ENCODE data around the gene AOPEP.
"Not testable (repeated sequence)": the region's sequence is repeated elsewhere in the genome, so short reads cannot be mapped to it uniquely, and the experiment has no call there.

The AOPEP gene

DNA sequence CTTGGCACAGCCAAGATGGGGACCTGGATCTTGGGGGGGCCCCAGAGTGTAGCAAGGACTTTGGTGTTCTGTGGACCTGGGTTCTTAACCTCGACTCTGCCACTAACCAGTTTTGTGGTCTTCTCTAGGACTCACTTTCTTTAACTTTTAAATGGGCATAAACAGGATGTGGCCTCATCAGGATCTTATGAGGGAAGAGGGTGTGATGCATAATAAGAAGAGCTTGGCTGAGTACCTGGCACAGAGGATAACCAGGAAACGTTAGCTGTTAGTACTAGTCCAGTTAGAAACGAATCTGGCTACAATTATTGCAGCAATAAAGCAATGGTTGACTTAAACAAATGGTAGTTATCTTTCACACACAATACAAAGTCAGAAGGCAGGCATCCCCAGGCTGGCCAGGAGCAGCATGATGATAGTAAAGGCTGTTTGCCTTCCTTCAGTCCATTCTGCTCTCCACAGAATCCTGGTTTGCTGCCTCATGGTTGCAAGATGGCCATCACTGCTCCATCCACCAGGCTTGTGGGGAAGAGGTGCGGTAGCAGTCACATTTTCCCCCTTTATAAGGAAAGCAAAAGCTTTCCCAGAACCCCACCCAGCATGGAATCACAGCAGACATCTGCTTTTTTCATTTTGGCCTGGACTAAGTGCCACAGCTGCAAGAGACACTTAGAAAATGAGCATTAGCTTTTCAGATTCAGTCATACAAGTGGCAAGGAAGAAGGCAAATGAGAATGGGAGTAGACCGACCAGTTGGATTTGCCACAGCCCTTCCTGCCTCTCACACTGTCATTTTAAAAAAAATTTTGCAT lies 225.0 kb downstream of the AOPEP start:
- DNase-seq (ENCODE audit: low read depth in 2 of 2, low spot score in 1 of 2) = no peak

DNA sequence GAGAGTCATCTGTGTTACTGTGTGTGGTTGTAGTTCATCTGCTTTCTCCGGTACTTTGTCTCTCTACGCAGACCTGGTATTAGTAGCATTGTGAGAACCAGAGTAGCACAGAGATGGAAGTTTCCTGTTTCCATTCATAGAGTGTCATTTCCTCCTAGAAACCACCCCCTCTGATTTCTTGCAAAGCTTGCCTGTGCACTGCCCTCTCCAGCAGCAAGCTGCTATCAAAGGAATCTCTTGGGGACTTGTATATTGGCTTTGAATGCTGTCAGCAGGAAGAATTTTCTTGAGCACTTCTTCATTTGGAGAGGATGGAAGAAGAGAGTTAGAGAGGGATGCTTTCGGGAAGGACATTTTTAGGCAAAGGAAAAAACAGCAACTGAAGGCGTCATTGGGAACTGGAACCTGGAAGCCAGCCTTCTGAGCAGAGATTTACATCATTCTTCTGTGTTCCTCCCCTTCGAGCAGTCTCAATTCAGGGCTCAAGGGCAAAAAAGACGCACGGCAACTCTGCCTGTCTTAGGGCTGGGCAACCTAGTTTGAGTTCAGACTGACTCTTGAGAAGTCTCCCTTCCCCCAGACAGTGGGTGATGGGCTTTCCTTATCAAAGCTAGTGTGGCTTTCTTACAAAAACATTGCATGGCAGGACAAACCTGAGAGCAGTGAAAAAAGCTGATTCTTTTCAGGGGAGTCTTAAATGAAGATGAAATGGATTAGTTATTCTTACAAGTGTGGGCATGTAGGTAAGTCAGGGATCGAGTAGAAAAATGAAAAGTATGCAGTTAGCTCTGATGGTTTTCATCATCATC lies 226.3 kb downstream of the AOPEP start:
- DNase-seq (ENCODE audit: low read depth in 2 of 2, low spot score in 1 of 2) = no peak

DNA sequence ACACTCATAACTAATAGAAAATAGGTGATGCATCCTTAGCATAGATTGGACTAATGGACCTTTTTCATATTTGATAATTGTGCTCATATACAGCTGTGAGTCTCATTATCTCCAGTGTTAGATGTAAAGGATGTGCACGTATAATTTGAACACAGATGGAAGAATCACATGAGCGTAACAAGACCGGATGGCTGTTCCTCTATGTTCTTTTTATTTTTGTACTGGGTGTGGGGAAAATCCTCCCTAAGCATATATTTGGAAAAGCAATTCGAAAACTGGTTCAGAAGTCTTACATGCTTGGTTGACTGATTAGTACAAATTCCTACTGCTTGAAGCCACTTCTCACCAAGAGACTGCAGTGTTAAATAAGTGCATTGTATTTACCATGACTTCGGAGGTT lies 230.2 kb downstream of the AOPEP start:
- no peak for DNase-seq (ENCODE audit: low read depth in 2 of 2, low spot score in 1 of 2)

DNA sequence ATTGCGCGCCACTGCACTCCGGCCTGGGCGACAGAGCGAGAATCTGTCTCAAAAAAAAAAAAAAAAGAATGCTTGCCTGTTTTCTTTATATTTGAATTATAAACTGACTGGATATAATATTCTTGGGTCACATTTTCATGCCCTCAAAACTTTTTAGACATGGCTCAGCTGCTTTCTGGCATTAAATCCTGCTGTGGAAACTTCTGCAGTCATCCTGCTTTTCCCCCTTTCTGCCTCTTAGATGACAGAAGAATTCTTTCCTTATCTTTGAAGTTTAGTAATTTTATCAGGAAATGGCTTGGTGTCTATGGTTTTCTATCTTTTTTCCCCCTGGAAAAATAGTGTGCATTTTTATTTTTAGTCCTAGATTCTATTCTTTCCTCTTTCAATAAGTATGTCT lies 234.5 kb downstream of the AOPEP start:
- no peak for DNase-seq (ENCODE audit: low read depth in 2 of 2, low spot score in 1 of 2)

GRCh38 chr9:94961870-94962269 lies 235.4 kb downstream of the AOPEP start:
- no peak for DNase-seq (ENCODE audit: low read depth in 2 of 2, low spot score in 1 of 2)

GRCh38 chr9:94965631-94966030 lies 239.1 kb downstream of the AOPEP start:
- DNase-seq (ENCODE audit: low read depth in 2 of 2, low spot score in 1 of 2) = not testable (repeated sequence)

DNA sequence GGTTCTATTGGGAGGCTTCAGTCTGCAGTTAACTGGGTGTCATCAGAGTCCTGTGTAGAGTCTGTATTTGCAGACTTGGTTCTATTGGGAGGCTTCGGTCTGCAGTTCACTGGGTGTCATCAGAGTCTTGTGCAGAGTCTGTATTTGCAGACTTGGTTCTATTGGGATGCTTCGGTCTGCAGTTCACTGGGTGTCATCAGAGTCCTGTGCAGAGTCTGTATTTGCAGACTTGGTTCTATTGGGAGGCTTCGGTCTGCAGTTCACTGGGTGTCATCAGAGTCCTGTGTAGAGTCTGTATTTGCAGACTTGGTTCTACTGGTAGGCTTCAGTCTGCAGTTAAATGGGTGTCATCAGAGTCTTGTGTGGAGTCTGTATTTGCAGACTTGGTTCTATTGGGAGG lies 239.5 kb downstream of the AOPEP start:
- not testable (repeated sequence) for DNase-seq (ENCODE audit: low read depth in 2 of 2, low spot score in 1 of 2)

GRCh38 chr9:94967482-94967881 lies 241.0 kb downstream of the AOPEP start:
- no peak for DNase-seq (ENCODE audit: low read depth in 2 of 2, low spot score in 1 of 2)

DNA sequence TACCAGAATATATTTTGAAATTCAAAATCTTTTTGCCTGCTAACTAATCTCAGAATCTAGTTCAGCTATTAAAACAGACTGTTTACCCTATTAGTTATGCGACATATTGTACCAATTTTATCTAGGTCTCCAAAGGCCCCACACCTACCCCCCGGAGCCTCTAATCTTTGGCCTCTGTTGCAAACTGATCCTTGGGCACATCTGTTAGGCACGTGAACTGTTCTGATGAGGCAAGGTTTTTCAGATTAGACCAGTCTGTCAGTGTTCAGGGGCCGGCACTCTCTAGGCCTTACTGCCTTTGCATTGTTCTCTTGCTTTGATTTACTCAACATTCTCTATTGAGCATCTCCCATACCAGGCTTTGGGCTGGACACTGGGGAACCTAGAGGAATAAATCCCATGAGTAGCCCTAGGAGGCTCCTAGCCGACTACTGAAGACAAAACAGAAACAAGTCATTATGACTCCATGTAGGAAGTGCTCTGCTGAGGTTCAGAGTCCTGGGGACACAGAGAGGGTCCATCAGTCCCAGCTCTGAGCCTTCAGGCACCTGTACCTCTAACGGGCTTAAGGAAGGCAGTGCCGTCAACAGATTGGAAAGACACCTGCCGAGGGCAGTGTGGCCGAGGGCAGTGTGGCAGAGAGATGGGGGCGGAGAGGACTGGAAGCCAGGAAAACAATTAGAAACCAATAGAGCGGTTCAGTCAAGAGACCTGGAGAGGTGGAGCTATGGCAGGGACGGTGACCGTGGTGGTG lies 245.1 kb downstream of the AOPEP start:
- no peak for DNase-seq (ENCODE audit: low read depth in 2 of 2, low spot score in 1 of 2)

GRCh38 chr9:94973451-94973941 lies 247.0 kb downstream of the AOPEP start:
- DNase-seq (ENCODE audit: low read depth in 2 of 2, low spot score in 1 of 2) = no peak

DNA sequence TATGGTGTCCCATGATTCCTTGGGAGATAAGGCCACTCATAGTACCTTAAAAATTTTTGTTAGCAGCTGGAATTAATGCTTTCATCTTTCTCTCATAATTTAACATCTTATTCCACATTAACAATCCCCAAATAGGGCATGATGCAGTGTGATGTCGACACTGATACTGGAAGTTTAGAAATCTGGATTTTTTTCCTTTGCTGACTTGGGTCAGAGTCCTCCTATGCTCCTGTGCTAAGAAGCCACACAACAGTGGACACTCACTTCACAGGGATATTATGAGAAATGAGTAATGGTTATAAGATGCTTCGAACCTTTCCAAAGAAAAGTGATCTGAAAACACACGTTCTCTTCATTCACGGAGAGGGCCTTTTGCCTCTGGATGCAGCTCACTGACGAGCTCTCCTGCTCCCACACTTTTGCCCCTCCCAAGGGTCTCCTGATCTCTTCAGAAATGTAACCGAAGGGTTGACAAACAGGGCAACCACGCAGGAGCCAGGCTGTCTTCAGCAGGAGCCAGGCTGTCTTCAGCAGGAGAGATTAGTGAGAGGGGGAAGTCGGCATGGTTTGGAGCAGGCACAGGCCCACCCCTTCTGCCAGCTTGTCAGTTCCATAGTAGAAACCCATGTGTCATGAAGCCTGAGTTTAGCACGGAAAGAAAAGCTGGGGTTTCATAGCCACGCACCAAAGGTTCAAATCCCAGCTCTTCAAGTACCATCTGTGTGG lies 247.8 kb downstream of the AOPEP start:
- no peak for DNase-seq (ENCODE audit: low read depth in 2 of 2, low spot score in 1 of 2)

GRCh38 chr9:94975480-94975879 lies 249.0 kb downstream of the AOPEP start:
- no peak for DNase-seq (ENCODE audit: low read depth in 2 of 2, low spot score in 1 of 2)

- no peak for DNase-seq (ENCODE audit: low read depth in 2 of 2, low spot score in 1 of 2)
These were observed 249.6 kb downstream of the AOPEP start for GRCh38 chr9:94976077-94976476.

GRCh38 chr9:94977416-94977815 lies 250.9 kb downstream of the AOPEP start:
- no peak for DNase-seq (ENCODE audit: low read depth in 2 of 2, low spot score in 1 of 2)

DNA sequence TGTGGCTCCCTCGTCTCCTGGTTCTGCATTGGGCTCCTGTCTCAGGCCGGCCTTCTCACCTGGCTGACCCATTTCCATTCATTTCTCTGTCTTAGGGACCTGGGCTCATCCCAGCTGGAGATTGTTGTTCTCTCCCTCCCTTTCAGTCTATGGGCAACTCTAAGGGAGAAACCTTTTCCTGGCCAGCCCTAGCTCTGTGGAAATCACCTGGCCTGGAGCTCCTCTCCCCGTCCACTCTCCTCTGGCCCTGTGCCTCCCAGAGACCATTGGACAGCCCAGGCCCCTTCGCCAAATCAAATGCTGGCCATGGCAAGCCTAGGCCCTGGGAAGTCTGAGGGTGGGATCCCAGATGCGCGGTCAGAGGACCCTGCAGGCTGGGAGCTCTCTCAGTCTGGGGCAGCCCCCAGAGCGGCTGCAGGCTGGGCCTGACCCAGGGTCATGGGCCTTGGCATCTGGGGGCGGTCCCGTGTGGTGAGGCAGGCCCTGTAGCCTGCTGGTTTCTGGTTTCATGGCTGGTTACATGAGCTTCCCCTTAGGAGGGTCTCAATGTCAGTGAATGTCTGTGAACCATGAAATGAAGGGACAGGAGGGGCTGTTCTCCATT lies 253.5 kb downstream of the AOPEP start:
- no peak for DNase-seq (ENCODE audit: low read depth in 2 of 2, low spot score in 1 of 2)

DNA sequence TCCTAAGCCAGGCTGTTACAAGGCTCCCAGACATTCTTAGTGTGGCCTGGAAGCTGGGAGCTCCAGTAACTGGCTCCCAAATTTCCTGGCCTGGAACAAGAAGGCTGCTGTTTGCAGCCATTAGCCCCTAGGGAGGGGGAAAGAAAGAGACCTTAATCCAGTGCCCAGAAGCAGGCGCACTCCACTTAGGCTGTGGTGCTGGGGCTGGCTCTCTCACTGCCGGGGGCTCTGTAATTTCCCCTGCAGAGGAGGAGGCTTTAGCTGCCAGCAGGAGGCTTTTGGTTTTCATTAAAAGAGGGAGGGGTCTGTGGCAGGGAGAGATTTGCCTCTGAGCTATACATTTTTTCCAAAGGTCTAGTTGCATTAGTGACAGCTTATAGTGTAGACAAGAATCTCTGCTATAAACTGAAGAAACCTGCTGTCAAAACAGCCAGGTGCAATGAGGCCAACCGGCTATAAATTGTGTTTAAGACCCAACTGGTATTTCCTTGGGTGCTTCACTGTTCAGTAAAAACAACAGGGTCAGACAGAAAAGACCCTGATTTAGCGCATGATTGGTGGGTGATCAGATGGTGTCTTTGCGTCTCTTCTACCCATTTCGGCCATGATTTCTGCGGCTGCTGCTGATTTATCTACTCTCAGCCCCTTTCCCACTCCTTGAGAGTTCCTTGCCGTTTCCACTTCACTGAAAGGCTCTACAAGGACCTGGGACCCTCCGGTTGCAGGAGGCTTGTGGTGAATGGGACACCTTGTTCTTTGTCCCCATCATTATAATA lies 254.6 kb downstream of the AOPEP start:
- DNase-seq (ENCODE audit: low read depth in 2 of 2, low spot score in 1 of 2) = no peak

GRCh38 chr9:94981723-94982090 lies 255.2 kb downstream of the AOPEP start:
- no peak for DNase-seq (ENCODE audit: low read depth in 2 of 2, low spot score in 1 of 2)

- no peak for DNase-seq (ENCODE audit: low read depth in 2 of 2, low spot score in 1 of 2)
These were observed 255.7 kb downstream of the AOPEP start for GRCh38 chr9:94982211-94982610.

DNA sequence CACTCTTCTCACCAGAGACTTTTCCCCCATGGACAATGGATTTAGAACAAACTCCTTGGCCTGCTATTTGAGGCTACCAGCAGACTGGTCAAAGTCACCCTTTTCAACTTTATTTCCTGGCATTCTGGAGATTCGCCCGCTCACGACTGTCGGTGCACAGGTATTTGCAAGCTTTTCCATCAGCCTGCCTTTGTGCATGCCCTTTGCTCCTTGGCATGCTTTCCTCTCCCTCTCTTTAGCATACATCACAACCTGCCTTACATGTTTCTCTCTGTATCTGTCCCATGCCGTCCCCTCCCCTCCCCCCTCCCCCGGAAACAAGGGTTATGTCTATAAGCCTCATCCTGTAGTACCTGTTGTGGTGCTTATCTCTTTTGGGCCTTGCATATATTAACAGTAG lies 257.1 kb downstream of the AOPEP start:
- DNase-seq (ENCODE audit: low read depth in 2 of 2, low spot score in 1 of 2) = no peak
